Panc1 (cell line): ENCODE data around the gene IPMK. TPM values are rescaled to one million over a fixed set of nuclear protein-coding genes. Genes with fewer than 3 reads are reported as not detected.

Experiments
- ATAC-seq: fragments of 200-7000 bp; cut with Tn5 transposase; 2 replicates; pipeline ENCODE4 v1.9.1; 2020; ENCODE audit warnings: mild to moderate bottlenecking, moderate library complexity
- BruUV-seq: library from RNA; stranded (reverse); fragments of 400-500 nt; replicated peaks from 2 replicates; lab custom pipeline; 2021; lab: Mats Ljungman, UMichigan
- CTCF ChIA-PET: fragments of 300-600 bp; sonication (Branson Sonifier 250); formaldehyde crosslinking; loops from one replicate; lab custom pipeline; 2022; ENCODE audit warnings: antibody characterized with exemption; lab: Charles Lee
- POLR2A ChIA-PET: fragments of 300-600 bp; sonication (Branson Sonifier 250); formaldehyde crosslinking; loops from one replicate; lab custom pipeline; 2022; ENCODE audit warnings: antibody characterized with exemption; lab: Charles Lee
- DNase-seq: peaks from one replicate; pipeline ENCODE4 v3.0.0-alpha.2; 2010; ENCODE audit warnings: low read depth, low spot score
- H3K27ac ChIP-seq: 2 replicates; pipeline ENCODE4 v1.5.1; 2011; ENCODE audit warnings: mild to moderate bottlenecking, low read length, inconsistent platforms
- H3K27me3 ChIP-seq: fragments of 200-500 bp; sonication (Bioruptor generic); 2 replicates; pipeline ENCODE4 v1.6.0; 2014; ENCODE audit warnings: low read length, inconsistent platforms; ENCODE audit not compliant: control insufficient read depth, insufficient read depth
- H3K36me3 ChIP-seq: fragments of 200-500 bp; sonication (Bioruptor generic); 2 replicates; pipeline ENCODE4 v1.5.1; 2014; ENCODE audit warnings: inconsistent platforms, mild to moderate bottlenecking, low read length, moderate library complexity; ENCODE audit not compliant: control insufficient read depth, insufficient read depth
- H3K4me1 ChIP-seq: 2 replicates; pipeline ENCODE4 v1.5.1; 2011; ENCODE audit warnings: inconsistent platforms, mild to moderate bottlenecking, low read length, moderate library complexity; ENCODE audit not compliant: control insufficient read depth, insufficient read depth
- H3K4me3 ChIP-seq, 2 experiments: 2 replicates each; pipeline ENCODE4 v1.5.1; 2011 to 2012; ENCODE audit warnings: low read depth in 2 of 2, low read length in 2 of 2, mild to moderate bottlenecking in 2 of 2, inconsistent platforms in 1 of 2, moderate library complexity in 1 of 2
- H3K9me3 ChIP-seq: fragments of 200-500 bp; sonication (Bioruptor generic); 2 replicates; pipeline ENCODE4 v1.5.1; 2014; ENCODE audit warnings: low read depth, mild to moderate bottlenecking, inconsistent platforms, low read length, moderate library complexity; ENCODE audit not compliant: control insufficient read depth, insufficient read depth
- CTCF ChIP-seq: fragments of 450-650 bp; IDR thresholded peaks from 2 replicates; pipeline ENCODE4 v1.5.1; 2017; ENCODE audit warnings: mild to moderate bottlenecking
- POLR2AphosphoS5 ChIP-seq: IDR thresholded peaks from 2 replicates; pipeline ENCODE4 v1.6.1; 2012; ENCODE audit warnings: mild to moderate bottlenecking, low read depth, low read length, moderate library complexity
- SIN3A ChIP-seq: IDR thresholded peaks from 2 replicates; pipeline ENCODE4 v1.6.1; 2012; ENCODE audit warnings: low read depth, mild to moderate bottlenecking, low read length, moderate library complexity, borderline replicate concordance; ENCODE audit not compliant: insufficient read depth
- TCF7L2 ChIP-seq: IDR thresholded peaks from 2 replicates; pipeline ENCODE4 v1.6.1; 2011; ENCODE audit warnings: mild to moderate bottlenecking, low read depth, low read length, inconsistent platforms
- in situ Hi-C: cut with HindIII; loops from 2 replicates; pipeline ENCODE4 v1.10.0; 2016; ENCODE audit warnings: low sequenced_read_pairs, low pct_unique_long_range_greater_than_20kb
- intact Hi-C: fragments of 100-400 bp; cut with micrococcal nuclease; formaldehyde crosslinking; loops from one replicate; pipeline ENCODE4 v1.10.0; 2022; ENCODE audit not compliant: unreplicated experiment
- total RNA-seq: library from RNA; stranded (reverse); gene quantifications from one replicate; pipeline ENCODE4 v1.2.1, GENCODE V29; 2021; ENCODE audit not compliant: unreplicated experiment
- TF ChIP-seq, protein P1 (sequence below), 2 experiments: IDR thresholded peaks; 2 replicates each; pipeline ENCODE4 v1.6.1; 2011 to 2012; ENCODE audit warnings: low read depth in 2 of 2, control low read depth in 1 of 2, low read length in 1 of 2, mild to moderate bottlenecking in 1 of 2, moderate library complexity in 1 of 2; ENCODE audit not compliant: insufficient read depth in 1 of 2

Gene IPMK
- total RNA-seq, 1 experiment from 2014 or later, result 9.3 TPM

- intact Hi-C loops (no loop called here), in situ Hi-C loops (no loop called here)
- Histone ChIP-seq H3K27ac (no peak overlapping the region), H3K9me3 (no peaks in the 10 kb centered on the region), H3K36me3 (no peaks in the 10 kb centered on the region), H3K4me1 (no peaks in the 10 kb centered on the region), H3K27me3 (0 out of 2 replicates have a peak, but pooled peaks cover 2% of the 10 kb centered on the region), H3K4me3 (no peak overlapping the region)
- no TSS peak for BruUV-seq
- no peak for ATAC-seq
- POLR2A ChIA-PET, result no interaction called here
- CTCF ChIA-PET, result no interaction called here
- no peak for TF ChIP-seq TCF7L2
- no peak for TF ChIP-seq CTCF
- no peak for TF ChIP-seq SIN3A
- TF ChIP-seq POLR2AphosphoS5, result no peak
- TF ChIP-seq, protein P1, sequence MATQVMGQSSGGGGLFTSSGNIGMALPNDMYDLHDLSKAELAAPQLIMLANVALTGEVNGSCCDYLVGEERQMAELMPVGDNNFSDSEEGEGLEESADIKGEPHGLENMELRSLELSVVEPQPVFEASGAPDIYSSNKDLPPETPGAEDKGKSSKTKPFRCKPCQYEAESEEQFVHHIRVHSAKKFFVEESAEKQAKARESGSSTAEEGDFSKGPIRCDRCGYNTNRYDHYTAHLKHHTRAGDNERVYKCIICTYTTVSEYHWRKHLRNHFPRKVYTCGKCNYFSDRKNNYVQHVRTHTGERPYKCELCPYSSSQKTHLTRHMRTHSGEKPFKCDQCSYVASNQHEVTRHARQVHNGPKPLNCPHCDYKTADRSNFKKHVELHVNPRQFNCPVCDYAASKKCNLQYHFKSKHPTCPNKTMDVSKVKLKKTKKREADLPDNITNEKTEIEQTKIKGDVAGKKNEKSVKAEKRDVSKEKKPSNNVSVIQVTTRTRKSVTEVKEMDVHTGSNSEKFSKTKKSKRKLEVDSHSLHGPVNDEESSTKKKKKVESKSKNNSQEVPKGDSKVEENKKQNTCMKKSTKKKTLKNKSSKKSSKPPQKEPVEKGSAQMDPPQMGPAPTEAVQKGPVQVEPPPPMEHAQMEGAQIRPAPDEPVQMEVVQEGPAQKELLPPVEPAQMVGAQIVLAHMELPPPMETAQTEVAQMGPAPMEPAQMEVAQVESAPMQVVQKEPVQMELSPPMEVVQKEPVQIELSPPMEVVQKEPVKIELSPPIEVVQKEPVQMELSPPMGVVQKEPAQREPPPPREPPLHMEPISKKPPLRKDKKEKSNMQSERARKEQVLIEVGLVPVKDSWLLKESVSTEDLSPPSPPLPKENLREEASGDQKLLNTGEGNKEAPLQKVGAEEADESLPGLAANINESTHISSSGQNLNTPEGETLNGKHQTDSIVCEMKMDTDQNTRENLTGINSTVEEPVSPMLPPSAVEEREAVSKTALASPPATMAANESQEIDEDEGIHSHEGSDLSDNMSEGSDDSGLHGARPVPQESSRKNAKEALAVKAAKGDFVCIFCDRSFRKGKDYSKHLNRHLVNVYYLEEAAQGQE (IDR thresholded peaks at IDR 0.05; ENCODE audit: insufficient read depth in 1 of 2, low read depth in 2 of 2, low read length in 1 of 2), result no peak
- no peak for DNase-seq
Measured at GRCh38 chr10:58164517-58164916, 103.2 kb downstream of the IPMK start.

DNA sequence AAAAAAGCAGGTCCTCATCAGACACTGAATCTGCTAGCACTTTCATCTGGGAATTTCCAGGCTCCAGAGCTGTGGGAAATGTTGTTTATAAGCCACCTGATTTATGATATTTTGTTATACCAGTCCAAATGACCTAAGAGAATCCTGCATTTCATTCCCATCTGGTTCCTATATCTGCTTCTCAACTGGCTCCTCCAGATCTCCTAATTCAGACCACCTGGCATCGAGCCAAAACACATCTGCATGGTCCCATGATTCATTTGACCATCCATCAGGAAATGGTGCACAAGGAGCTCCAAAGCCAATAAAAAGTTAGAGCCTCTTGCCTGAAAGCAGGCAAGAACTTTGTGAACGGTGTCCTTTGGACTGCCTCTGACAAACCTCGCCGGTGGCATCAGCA is 108.9 kb downstream of the IPMK start:
- intact Hi-C loops, result loop anchor here (10.0 kb wide), 1 partner anchor 824 kb away; no protein-coding TSS in a partner anchor
- POLR2A ChIA-PET, result no interaction called here

More for the DNA sequence above, 108.9 kb downstream of the IPMK start:
- no peak for DNase-seq
- CTCF ChIA-PET, result no interaction called here
- in situ Hi-C loops, result no loop called here
- ATAC-seq, result no peak
- H3K27ac ChIP-seq, result no peak overlapping the region
- 0 out of 2 replicates have a peak, but pooled peaks cover 2% of the 10 kb centered on the region for H3K27me3 ChIP-seq
- no peak overlapping the region for H3K4me3 ChIP-seq
- TF ChIP-seq POLR2AphosphoS5 (no peak), SIN3A (no peak), CTCF (no peak), TCF7L2 (no peak)
- TF ChIP-seq, protein P1 (IDR thresholded peaks at IDR 0.05; ENCODE audit: insufficient read depth in 1 of 2, low read depth in 2 of 2, low read length in 1 of 2), result no peak
- H3K4me1 ChIP-seq, result no peaks in the 10 kb centered on the region
- BruUV-seq, result no TSS peak
- H3K9me3 ChIP-seq, result no peaks in the 10 kb centered on the region
- H3K36me3 ChIP-seq, result no peaks in the 10 kb centered on the region
